ENCODE data around the gene ALG3.

GRCh38 chr3:184238246-184238818, 10.4 kb downstream of the ALG3 start:
- no peak for TF ChIP-seq CTCF (IDR thresholded peaks at IDR 0.05; ENCODE audit: insufficient read depth, low read depth, low read length)
- TF ChIP-seq EZH2 (IDR thresholded peaks at IDR 0.05; ENCODE audit: insufficient read depth, low read length) = no peak

Measured in astrocyte (in vitro differentiated cells and primary cell).